Right lobe of liver (tissue), 4 donors: Measurements from ENCODE around the gene ZNF524.

Experiments used
- CTCF ChIP-seq, 4 donors: fragments of 200-600 bp in 3 of 4; fragments of 450-650 bp in 1 of 4; IDR thresholded peaks; one replicate each; pipeline versions ENCODE4 v1.5.1 to v1.8.0; 2016 to 2022; ENCODE audit warnings: antibody characterized with exemption in 4 of 4, mild to moderate bottlenecking in 2 of 4
- POLR2A ChIP-seq: fragments of 450-650 bp; IDR thresholded peaks from one replicate; pipeline ENCODE4 v1.6.1; 2017; ENCODE audit warnings: antibody characterized with exemption, mild to moderate bottlenecking
- donor health status: DM: no; HTN: no; CAD: no.
- donor health status: DM: no; HTN: no; CAD: no.
- donor health status: DM: no; HTN: yes; CAD: no.

GRCh38 chr19:55553217-55554182, 46.6 kb upstream of the ZNF524 start:
- TF ChIP-seq CTCF (IDR thresholded peaks at IDR 0.05) (no peak), POLR2A (no peak)
